ENCODE measurements around the gene STYXL1.

Gene STYXL1

DNA sequence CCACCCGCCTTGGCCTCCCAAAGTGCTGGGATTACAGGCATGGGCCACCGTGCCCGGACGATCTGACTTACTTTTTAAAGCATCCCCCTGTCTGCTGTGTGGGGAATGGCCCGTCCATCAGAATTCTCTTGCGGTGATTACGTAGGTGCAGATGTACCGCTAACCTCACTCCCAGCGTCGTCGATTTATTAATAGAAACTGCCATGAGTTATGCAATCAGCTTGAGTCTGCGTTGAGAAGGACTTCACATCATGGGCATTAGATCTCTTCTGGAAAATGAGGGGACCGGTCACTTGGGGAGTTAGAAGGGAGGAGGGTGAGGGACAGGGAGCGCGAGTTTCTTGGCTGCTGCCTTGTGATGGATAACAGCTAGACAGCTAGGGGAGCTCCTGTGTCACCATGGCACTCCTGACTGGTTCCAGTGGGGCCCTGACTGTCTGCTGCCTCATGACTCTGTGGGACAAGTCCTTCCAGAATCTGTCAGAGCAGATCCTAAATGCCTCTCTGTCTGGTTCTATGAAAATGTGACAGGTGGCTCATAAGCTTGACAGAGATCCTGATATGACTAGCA, 97.6 kb downstream of the STYXL1 start:
- DNase-seq = no peak

GRCh38 chr7:75948179-75948578, 99.6 kb downstream of the STYXL1 start:
- DNase-seq = no peak

All from NCI-H1092 treated with DMSO at 0.1 percent for 48 hours (cell line).